ENCODE data around the gene TACC3.

TACC3 gene

GRCh38 chr4:1721003-1721665, at the start of gene TACC3, which contains the start of gene TMEM129:
Gene TACC3 (plus strand): TSS chr4:1721521. CDS start chr4:1723422, 1,901 bp downstream.
Gene TMEM129 (minus strand): TSS chr4:1721323. CDS start chr4:1720837, 486 bp downstream.
- Histone ChIP-seq H3K36me3 (ENCODE audit: control insufficient read depth, insufficient read depth, low read length) (peaks cover 58% of the 10 kb centered on the region), H3K4me1 (ENCODE audit: control insufficient read depth, insufficient read depth, low read length) (peaks cover 12% of the 10 kb centered on the region)

GRCh38 chr4:1673671-1674070, 47.6 kb upstream of the TACC3 start:
- Histone ChIP-seq H3K9me3 (ENCODE audit: control insufficient read depth, insufficient read depth, low read length) (no peaks in the 10 kb centered on the region), H3K36me3 (ENCODE audit: control insufficient read depth, insufficient read depth, low read length) (no peaks in the 10 kb centered on the region), H3K4me1 (ENCODE audit: control insufficient read depth, insufficient read depth, low read length) (no peaks in the 10 kb centered on the region; the same call in 1 of the 2 replicates), H3K9ac (ENCODE audit: low read depth, low read length) (no peak overlapping the region), H3K4me3 (ENCODE audit: low read depth, low read length) (no peak overlapping the region), H3K27me3 (ENCODE audit: control insufficient read depth, insufficient read depth, low read length) (no peaks in the 10 kb centered on the region), H3K27ac (ENCODE audit: low read depth, low read length) (no peak overlapping the region)

More at GRCh38 chr4:1721003-1721665, at the start of gene TACC3, which contains the start of gene TMEM129:
- H3K27me3 ChIP-seq (ENCODE audit: control insufficient read depth, insufficient read depth, low read length): no peaks in the 10 kb centered on the region
- H3K4me3 ChIP-seq (ENCODE audit: low read depth, low read length): peak within 1 kb of the TSS; percentile 94
- H3K9ac ChIP-seq (ENCODE audit: low read depth, low read length): peak within 1 kb of the TSS; percentile 87
- H3K9me3 ChIP-seq (ENCODE audit: control insufficient read depth, insufficient read depth, low read length): no peaks in the 10 kb centered on the region
- H3K27ac ChIP-seq (ENCODE audit: low read depth, low read length): peak within 1 kb of the TSS; percentile 69

- Histone ChIP-seq H3K4me3 (ENCODE audit: low read depth, low read length) (no peak overlapping the region), H3K4me1 (ENCODE audit: control insufficient read depth, insufficient read depth, low read length) (no peaks in the 10 kb centered on the region), H3K9me3 (ENCODE audit: control insufficient read depth, insufficient read depth, low read length) (no peaks in the 10 kb centered on the region), H3K36me3 (ENCODE audit: control insufficient read depth, insufficient read depth, low read length) (no peaks in the 10 kb centered on the region), H3K27ac (ENCODE audit: low read depth, low read length) (no peak overlapping the region), H3K9ac (ENCODE audit: low read depth, low read length) (no peak overlapping the region), H3K27me3 (ENCODE audit: control insufficient read depth, insufficient read depth, low read length) (no peaks in the 10 kb centered on the region)
Observed at GRCh38 chr4:1674682-1675081, 46.6 kb upstream of the TACC3 start.

- Histone ChIP-seq H3K36me3 (ENCODE audit: control insufficient read depth, insufficient read depth, low read length) (no peaks in the 10 kb centered on the region), H3K27me3 (ENCODE audit: control insufficient read depth, insufficient read depth, low read length) (no peaks in the 10 kb centered on the region), H3K9ac (ENCODE audit: low read depth, low read length) (no peak overlapping the region), H3K4me3 (ENCODE audit: low read depth, low read length) (no peak overlapping the region), H3K4me1 (ENCODE audit: control insufficient read depth, insufficient read depth, low read length) (no peaks in the 10 kb centered on the region), H3K9me3 (ENCODE audit: control insufficient read depth, insufficient read depth, low read length) (no peaks in the 10 kb centered on the region), H3K27ac (ENCODE audit: low read depth, low read length) (no peak overlapping the region)
Observed at GRCh38 chr4:1675136-1675801, 46.1 kb upstream of the TACC3 start.

GRCh38 chr4:1675802-1676137, 45.6 kb upstream of the TACC3 start:
- Histone ChIP-seq H3K27ac (ENCODE audit: low read depth, low read length) (no peak overlapping the region), H3K4me3 (ENCODE audit: low read depth, low read length) (no peak overlapping the region), H3K27me3 (ENCODE audit: control insufficient read depth, insufficient read depth, low read length) (no peaks in the 10 kb centered on the region), H3K36me3 (ENCODE audit: control insufficient read depth, insufficient read depth, low read length) (no peaks in the 10 kb centered on the region), H3K4me1 (ENCODE audit: control insufficient read depth, insufficient read depth, low read length) (no peaks in the 10 kb centered on the region), H3K9me3 (ENCODE audit: control insufficient read depth, insufficient read depth, low read length) (no peaks in the 10 kb centered on the region), H3K9ac (ENCODE audit: low read depth, low read length) (no peak overlapping the region)

GRCh38 chr4:1676605-1677525, 44.5 kb upstream of the TACC3 start:
- no peaks in the 10 kb centered on the region for H3K4me1 ChIP-seq (ENCODE audit: control insufficient read depth, insufficient read depth, low read length)
- no peak overlapping the region for H3K27ac ChIP-seq (ENCODE audit: low read depth, low read length)
- no peaks in the 10 kb centered on the region for H3K27me3 ChIP-seq (ENCODE audit: control insufficient read depth, insufficient read depth, low read length)
- no peaks in the 10 kb centered on the region for H3K9me3 ChIP-seq (ENCODE audit: control insufficient read depth, insufficient read depth, low read length)
- H3K9ac ChIP-seq (ENCODE audit: low read depth, low read length): no peak overlapping the region
- no peak overlapping the region for H3K4me3 ChIP-seq (ENCODE audit: low read depth, low read length)
- no peaks in the 10 kb centered on the region for H3K36me3 ChIP-seq (ENCODE audit: control insufficient read depth, insufficient read depth, low read length)

GRCh38 chr4:1678244-1678643, 43.1 kb upstream of the TACC3 start:
- Histone ChIP-seq H3K27me3 (ENCODE audit: control insufficient read depth, insufficient read depth, low read length) (peaks cover 10% of the 10 kb centered on the region), H3K9me3 (ENCODE audit: control insufficient read depth, insufficient read depth, low read length) (no peaks in the 10 kb centered on the region), H3K4me1 (ENCODE audit: control insufficient read depth, insufficient read depth, low read length) (no peaks in the 10 kb centered on the region), H3K36me3 (ENCODE audit: control insufficient read depth, insufficient read depth, low read length) (no peaks in the 10 kb centered on the region), H3K4me3 (ENCODE audit: low read depth, low read length) (no peak overlapping the region), H3K9ac (ENCODE audit: low read depth, low read length) (no peak overlapping the region), H3K27ac (ENCODE audit: low read depth, low read length) (no peak overlapping the region)

GRCh38 chr4:1682860-1683259, 38.5 kb upstream of the TACC3 start:
- Histone ChIP-seq H3K27me3 (ENCODE audit: control insufficient read depth, insufficient read depth, low read length) (peaks cover 17% of the 10 kb centered on the region), H3K36me3 (ENCODE audit: control insufficient read depth, insufficient read depth, low read length) (no peaks in the 10 kb centered on the region), H3K9ac (ENCODE audit: low read depth, low read length) (no peak overlapping the region), H3K4me1 (ENCODE audit: control insufficient read depth, insufficient read depth, low read length) (no peaks in the 10 kb centered on the region), H3K27ac (ENCODE audit: low read depth, low read length) (no peak overlapping the region), H3K4me3 (ENCODE audit: low read depth, low read length) (0 out of 2 replicates have a peak overlapping the region, but pooled peaks have one; percentile 66), H3K9me3 (ENCODE audit: control insufficient read depth, insufficient read depth, low read length) (no peaks in the 10 kb centered on the region)

- Histone ChIP-seq H3K4me1 (ENCODE audit: control insufficient read depth, insufficient read depth, low read length) (no peaks in the 10 kb centered on the region), H3K27me3 (ENCODE audit: control insufficient read depth, insufficient read depth, low read length) (peaks cover 17% of the 10 kb centered on the region), H3K27ac (ENCODE audit: low read depth, low read length) (no peak overlapping the region), H3K9me3 (ENCODE audit: control insufficient read depth, insufficient read depth, low read length) (no peaks in the 10 kb centered on the region), H3K9ac (ENCODE audit: low read depth, low read length) (no peak overlapping the region), H3K4me3 (ENCODE audit: low read depth, low read length) (peak overlapping the region; percentile 66), H3K36me3 (ENCODE audit: control insufficient read depth, insufficient read depth, low read length) (no peaks in the 10 kb centered on the region)
Observed at GRCh38 chr4:1683261-1683735, 38.0 kb upstream of the TACC3 start.

GRCh38 chr4:1683736-1684505, 37.4 kb upstream of the TACC3 start, which contains the start of gene FAM53A:
Gene FAM53A (minus strand): TSS chr4:1684313. CDS start chr4:1668741, 15,572 bp downstream.
- Histone ChIP-seq H3K9me3 (ENCODE audit: control insufficient read depth, insufficient read depth, low read length) (no peaks in the 10 kb centered on the region), H3K36me3 (ENCODE audit: control insufficient read depth, insufficient read depth, low read length) (no peaks in the 10 kb centered on the region), H3K4me1 (ENCODE audit: control insufficient read depth, insufficient read depth, low read length) (no peaks in the 10 kb centered on the region), H3K27me3 (ENCODE audit: control insufficient read depth, insufficient read depth, low read length) (peaks cover 17% of the 10 kb centered on the region), H3K27ac (ENCODE audit: low read depth, low read length) (no peak within 1 kb of the TSS), H3K4me3 (ENCODE audit: low read depth, low read length) (peak within 1 kb of the TSS; percentile 66), H3K9ac (ENCODE audit: low read depth, low read length) (no peak within 1 kb of the TSS; the same call in 1 of the 2 replicates)
